MCF 10A (cell line): ENCODE measurements around the gene KCTD2. TPM values are rescaled to one million over a fixed set of nuclear protein-coding genes. Genes with fewer than 3 reads are reported as not detected.

ENCODE experiments used
- BruUV-seq: library from RNA; stranded (reverse); fragments of 400-500 nt; replicated peaks from 2 replicates; lab custom pipeline; 2021; lab: Mats Ljungman, UMichigan
- CTCF ChIA-PET: fragments of 300-600 bp; sonication (Branson Sonifier 250); formaldehyde crosslinking; extraction: SDS; loops from one replicate; lab custom pipeline; 2021; ENCODE audit warnings: antibody characterized with exemption, inconsistent platforms; lab: Yijun Ruan, JAX
- POLR2A ChIA-PET: fragments of 300-600, 350-650 bp; sonication (Branson Sonifier 250); formaldehyde crosslinking; extraction: SDS; loops from one replicate; lab custom pipeline; 2020; ENCODE audit warnings: antibody characterized with exemption, inconsistent platforms; lab: Yijun Ruan, JAX
- DNase-seq: peaks from one replicate; pipeline ENCODE4 v3.0.0-alpha.2; 2018; ENCODE audit not compliant: unreplicated experiment
- H3K27ac Mint-ChIP-seq: one replicate; pipeline ENCODE4 v1.8.0; 2022; ENCODE audit warnings: mild to moderate bottlenecking, low read depth, mixed read lengths; ENCODE audit not compliant: unreplicated experiment
- H3K27me3 Mint-ChIP-seq: one replicate; pipeline ENCODE4 v1.8.0; 2022; ENCODE audit warnings: mixed read lengths; ENCODE audit not compliant: insufficient read depth, unreplicated experiment
- H3K36me3 Mint-ChIP-seq: one replicate; pipeline ENCODE4 v1.8.0; 2022; ENCODE audit warnings: mild to moderate bottlenecking, moderate library complexity, mixed read lengths; ENCODE audit not compliant: insufficient read depth, unreplicated experiment
- H3K4me1 Mint-ChIP-seq: one replicate; pipeline ENCODE4 v1.8.0; 2022; ENCODE audit warnings: mixed read lengths; ENCODE audit not compliant: insufficient read depth, unreplicated experiment
- H3K4me3 Mint-ChIP-seq: one replicate; pipeline ENCODE4 v1.8.0; 2022; ENCODE audit warnings: mild to moderate bottlenecking, moderate library complexity, mixed read lengths; ENCODE audit not compliant: unreplicated experiment
- H3K9me3 Mint-ChIP-seq: one replicate; pipeline ENCODE4 v1.8.0; 2022; ENCODE audit warnings: mixed read lengths; ENCODE audit not compliant: unreplicated experiment
- CTCF ChIP-seq: fragments of 200-600 bp; IDR thresholded peaks from one replicate; pipeline ENCODE4 v1.8.0; 2022; ENCODE audit warnings: antibody characterized with exemption, mild to moderate bottlenecking; ENCODE audit not compliant: unreplicated experiment
- intact Hi-C: fragments of 100-400 bp; cut with micrococcal nuclease; formaldehyde crosslinking; loops from 2 replicates; pipeline ENCODE4 v1.14.1; 2022
- total RNA-seq: library from RNA; stranded (reverse); gene quantifications from 2 replicates; pipeline ENCODE4 v1.2.3, GENCODE V29; 2022

KCTD2 gene
- total RNA-seq, 1 experiment from 2014 or later, result 11.9 TPM

GRCh38 chr17:75109046-75109406 is 62.0 kb downstream of the KCTD2 start:
- no TSS peak for BruUV-seq
- TF ChIP-seq CTCF, result no peak
- Mint-ChIP-seq H3K4me1 (peaks cover 7% of the 10 kb centered on the region), H3K27me3 (no peaks in the 10 kb centered on the region), H3K4me3 (peak overlapping the region; percentile 78), H3K27ac (no peak overlapping the region), H3K9me3 (no peaks in the 10 kb centered on the region), H3K36me3 (peaks cover 9% of the 10 kb centered on the region)
- CTCF ChIA-PET, result interaction anchor here (0.6 to 1.4 kb wide), 2 partner anchors 22 to 172 kb away, joined by 3 read pairs; partner anchors contain the start of gene NT5C
- no peak for DNase-seq
- intact Hi-C loops, result loop anchor here (2.0 kb wide), 1 partner anchor 148 kb away; no protein-coding TSS in a partner anchor
- POLR2A ChIA-PET, result interaction anchor here (0.6 to 3.4 kb wide), 23 partner anchors 10 to 232 kb away, joined by 3 to 37 read pairs (median 6); partner anchors contain the start of genes JPT1, KCTD2, NUP85 and SLC16A5

GRCh38 chr17:75109407-75110233 is 62.6 kb downstream of the KCTD2 start, which contains the start of gene ARMC7:
ARMC7 (plus strand) TSS chr17:75109969; CDS start chr17:75110289, 320 bp downstream.
- ChIA-PET POLR2A (interaction anchor here (0.6 to 3.4 kb wide), 30 partner anchors 10 to 232 kb away, joined by 3 to 37 read pairs (median 5); partner anchors contain the start of genes GGA3, JPT1, KCTD2 and MRPL58), CTCF (interaction anchor here (0.6 to 9.5 kb wide), 5 partner anchors 22 to 172 kb away, joined by 3 to 136 read pairs (median 4); partner anchors contain the start of gene NT5C)
- DNase-seq, result peak; percentile 86
- Mint-ChIP-seq H3K36me3 (peaks cover 5% of the 10 kb centered on the region), H3K27ac (peak within 1 kb of the TSS; percentile 39), H3K9me3 (no peaks in the 10 kb centered on the region), H3K27me3 (no peaks in the 10 kb centered on the region), H3K4me1 (peaks cover 12% of the 10 kb centered on the region), H3K4me3 (peak within 1 kb of the TSS; percentile 78)
- TF ChIP-seq CTCF, result no peak
- no TSS peak for BruUV-seq
- intact Hi-C loops, result loop anchor here (1.0 to 5.0 kb wide), 3 partner anchors 39 to 303 kb away; no protein-coding TSS in a partner anchor

- BruUV-seq, result no TSS peak
- Mint-ChIP-seq H3K4me1 (peaks cover 17% of the 10 kb centered on the region), H3K9me3 (no peaks in the 10 kb centered on the region), H3K36me3 (peaks cover 1% of the 10 kb centered on the region), H3K27ac (peak overlapping the region; percentile 39), H3K27me3 (no peaks in the 10 kb centered on the region), H3K4me3 (peak overlapping the region; percentile 78)
- no peak for TF ChIP-seq CTCF
- intact Hi-C loops, result loop anchor here (1.0 to 5.0 kb wide), 2 partner anchors 40 to 302 kb away; no protein-coding TSS in a partner anchor
- ChIA-PET POLR2A (interaction anchor here (0.6 to 3.4 kb wide), 29 partner anchors 11 to 270 kb away, joined by 3 to 37 read pairs (median 6); partner anchors contain the start of genes CDR2L, GGA3, JPT1 and KCTD2), CTCF (interaction anchor here (0.6 to 9.5 kb wide), 9 partner anchors 13 to 149 kb away, joined by 3 to 136 read pairs (median 4); partner anchors contain the start of gene NT5C)
- no peak for DNase-seq
Measured at GRCh38 chr17:75110234-75110937, 63.4 kb downstream of the KCTD2 start.
